ENCODE data around the gene MEGF6.

The MEGF6 gene

GRCh38 chr1:3483380-3483779, 127.9 kb downstream of the MEGF6 start:
- no peaks in the 10 kb centered on the region; the same call in 1 of the 2 replicates for H3K36me3 ChIP-seq
- H3K9me3 ChIP-seq (ENCODE audit: severe bottlenecking) = no peaks in the 10 kb centered on the region
- H3K27ac ChIP-seq = no peak overlapping the region
- no peaks in the 10 kb centered on the region for H3K27me3 ChIP-seq (ENCODE audit: insufficient read depth, low read depth, severe bottlenecking)
- no peak overlapping the region for H3K4me3 ChIP-seq (ENCODE audit: low read depth, low read length)
- no peak for TF ChIP-seq CTCF (IDR thresholded peaks at IDR 0.05; ENCODE audit: low read depth, low read length)
- DNase-seq = no peak

GRCh38 chr1:3482378-3482849, 128.9 kb downstream of the MEGF6 start:
- H3K4me3 ChIP-seq (ENCODE audit: low read depth, low read length) = no peak overlapping the region
- no peaks in the 10 kb centered on the region for H3K9me3 ChIP-seq (ENCODE audit: severe bottlenecking)
- peak; percentile 65 for DNase-seq
- no peak overlapping the region for H3K27ac ChIP-seq
- H3K36me3 ChIP-seq = peaks cover 4% of the 10 kb centered on the region; the same call in 1 of the 2 replicates
- H3K27me3 ChIP-seq (ENCODE audit: insufficient read depth, low read depth, severe bottlenecking) = no peaks in the 10 kb centered on the region
- peak; percentile 69 for TF ChIP-seq CTCF (IDR thresholded peaks at IDR 0.05; ENCODE audit: low read depth, low read length)

- Histone ChIP-seq H3K4me3 (ENCODE audit: low read depth, low read length) (no peak overlapping the region), H3K9me3 (ENCODE audit: severe bottlenecking) (no peaks in the 10 kb centered on the region), H3K27ac (no peak overlapping the region), H3K36me3 (peaks cover 4% of the 10 kb centered on the region; the same call in 1 of the 2 replicates), H3K27me3 (ENCODE audit: insufficient read depth, low read depth, severe bottlenecking) (no peaks in the 10 kb centered on the region)
- DNase-seq = no peak
- TF ChIP-seq CTCF (IDR thresholded peaks at IDR 0.05; ENCODE audit: low read depth, low read length) = no peak
Measured at GRCh38 chr1:3481836-3482375, 129.4 kb downstream of the MEGF6 start.

GRCh38 chr1:3481046-3481445, 130.3 kb downstream of the MEGF6 start:
- TF ChIP-seq CTCF (IDR thresholded peaks at IDR 0.05; ENCODE audit: low read depth, low read length) = no peak
- Histone ChIP-seq H3K27ac (no peak overlapping the region), H3K27me3 (ENCODE audit: insufficient read depth, low read depth, severe bottlenecking) (no peaks in the 10 kb centered on the region), H3K36me3 (peaks cover 9% of the 10 kb centered on the region; the same call in 1 of the 2 replicates), H3K4me3 (ENCODE audit: low read depth, low read length) (no peak overlapping the region), H3K9me3 (ENCODE audit: severe bottlenecking) (no peaks in the 10 kb centered on the region)
- no peak for DNase-seq

- H3K27me3 ChIP-seq (ENCODE audit: insufficient read depth, low read depth, severe bottlenecking) = no peaks in the 10 kb centered on the region
- H3K27ac ChIP-seq = no peak overlapping the region
- H3K36me3 ChIP-seq = peaks cover 13% of the 10 kb centered on the region; the same call in 1 of the 2 replicates
- no peak for DNase-seq
- H3K9me3 ChIP-seq (ENCODE audit: severe bottlenecking) = no peaks in the 10 kb centered on the region
- H3K4me3 ChIP-seq (ENCODE audit: low read depth, low read length) = no peak overlapping the region
- TF ChIP-seq CTCF (IDR thresholded peaks at IDR 0.05; ENCODE audit: low read depth, low read length) = no peak
Measured at GRCh38 chr1:3480369-3480719, 131.0 kb downstream of the MEGF6 start.

All from WERI-Rb-1 (cell line).